ENCODE data around the gene CORO6.

Gene CORO6

GRCh38 chr17:29612404-29613280, 10.1 kb downstream of the CORO6 start:
- no peak for DNase-seq (ENCODE audit: low read depth in 2 of 2)

- no peak for DNase-seq (ENCODE audit: low read depth in 2 of 2)
Observed at GRCh38 chr17:29612094-29612403, 10.7 kb downstream of the CORO6 start.

GRCh38 chr17:29611351-29612093, 11.2 kb downstream of the CORO6 start:
- DNase-seq (ENCODE audit: low read depth in 2 of 2) = no peak

GRCh38 chr17:29610395-29610794, 12.3 kb downstream of the CORO6 start:
- DNase-seq (ENCODE audit: low read depth in 2 of 2) = no peak

GRCh38 chr17:29608986-29609385, 13.7 kb downstream of the CORO6 start:
- no peak for DNase-seq (ENCODE audit: low read depth in 2 of 2)

- DNase-seq (ENCODE audit: low read depth in 2 of 2) = no peak
Observed at GRCh38 chr17:29607557-29608195, 15.0 kb downstream of the CORO6 start.

GRCh38 chr17:29603109-29603674, 19.5 kb downstream of the CORO6 start:
- no peak for DNase-seq (ENCODE audit: low read depth in 2 of 2)

GRCh38 chr17:29597361-29598172, 25.1 kb downstream of the CORO6 start:
- no peak for DNase-seq (ENCODE audit: low read depth in 2 of 2)

- no peak for DNase-seq (ENCODE audit: low read depth in 2 of 2)
Observed at GRCh38 chr17:29596811-29597210, 25.9 kb downstream of the CORO6 start.

GRCh38 chr17:29595943-29596774, 26.6 kb downstream of the CORO6 start:
- no peak for DNase-seq (ENCODE audit: low read depth in 2 of 2)

- no peak for DNase-seq (ENCODE audit: low read depth in 2 of 2)
Observed at GRCh38 chr17:29595107-29595942, 27.4 kb downstream of the CORO6 start.

- no peak for DNase-seq (ENCODE audit: low read depth in 2 of 2)
Observed at GRCh38 chr17:29594519-29595090, 28.1 kb downstream of the CORO6 start.

- no peak for DNase-seq (ENCODE audit: low read depth in 2 of 2)
Observed at GRCh38 chr17:29593591-29594518, 28.9 kb downstream of the CORO6 start.

GRCh38 chr17:29592850-29593551, 29.7 kb downstream of the CORO6 start, which contains the start of gene ANKRD13B:
Gene ANKRD13B (plus strand): TSS chr17:29593132. CDS start chr17:29593622, 490 bp downstream.
- no peak for DNase-seq (ENCODE audit: low read depth in 2 of 2)

GRCh38 chr17:29591737-29592608, 30.7 kb downstream of the CORO6 start:
- peak; percentile 83 for DNase-seq (ENCODE audit: low read depth in 2 of 2)

- DNase-seq (ENCODE audit: low read depth in 2 of 2) = no peak
Observed at GRCh38 chr17:29591146-29591736, 31.5 kb downstream of the CORO6 start.
